GM12892 (cell line): ENCODE measurements around the gene ATF7.
A peak's percentile ranks its signal among the peaks of the same experiment; 100 is the strongest.

Experiments
- DNase-seq: peaks from one replicate; pipeline ENCODE4 v3.0.0; 2011; ENCODE audit not compliant: insufficient read length
- FAIRE-seq: peaks from 2 replicates; lab custom pipeline; 2011; peaks lifted over from hg19 to GRCh38; lab: Jason Lieb, UNC
- POLR2A ChIP-seq: IDR thresholded peaks from 2 replicates; pipeline ENCODE4 v1.6.1; 2011; ENCODE audit warnings: low read depth, low read length, control low read depth
- POLR2AphosphoS5 ChIP-seq: IDR thresholded peaks from 2 replicates; pipeline ENCODE4 v1.6.1; 2011; ENCODE audit warnings: low read depth, low read length, control low read depth
- TAF1 ChIP-seq: IDR thresholded peaks from 2 replicates; pipeline ENCODE4 v1.6.1; 2011; ENCODE audit warnings: low read depth, mild to moderate bottlenecking, control low read depth, low read length, borderline replicate concordance

ATF7 gene

DNA sequence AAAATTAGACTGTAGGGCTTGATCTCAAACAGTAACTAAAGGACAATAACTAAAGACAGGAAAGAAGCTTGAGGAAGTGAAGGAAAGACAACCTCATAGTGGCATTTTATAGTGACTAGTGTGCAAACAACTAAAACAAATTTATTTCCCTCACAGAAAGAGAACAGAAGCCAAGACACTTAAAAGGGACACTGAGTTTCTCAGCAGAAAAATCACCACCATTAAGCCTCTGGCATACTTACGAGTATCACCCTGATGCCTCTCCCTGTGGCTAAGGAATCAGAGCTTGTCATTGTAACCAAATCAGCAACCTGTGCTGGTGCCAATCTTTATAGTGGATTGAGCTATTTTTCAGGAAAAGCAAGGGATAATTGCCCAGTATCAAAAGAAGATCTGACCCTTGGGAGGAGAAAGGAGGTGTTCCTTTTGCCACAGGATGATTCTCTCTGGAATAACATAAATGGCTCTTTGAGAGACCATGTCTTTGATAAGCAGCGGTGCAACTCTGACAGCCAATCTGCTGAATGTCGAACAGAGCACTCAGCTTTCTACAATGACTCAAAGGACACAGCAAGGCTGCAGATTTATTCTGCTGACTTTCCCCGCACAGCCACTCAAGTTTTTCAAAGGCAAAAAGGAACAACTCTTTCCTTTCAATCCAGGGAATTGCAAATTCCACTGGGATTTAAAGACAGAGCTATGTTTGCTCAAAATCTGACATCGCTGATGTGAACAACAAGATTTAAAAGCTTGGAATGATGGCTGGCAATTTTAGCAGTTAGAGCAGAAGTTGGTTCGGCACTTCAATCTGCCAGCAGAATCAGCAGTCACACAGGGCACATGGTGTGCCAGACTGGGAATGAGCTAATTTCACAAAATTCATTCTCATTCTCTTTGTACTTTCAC lies 34.6 kb downstream of the ATF7 start:
- TF ChIP-seq POLR2AphosphoS5 (no peak), TAF1 (no peak), POLR2A (no peak)
- DNase-seq, result no peak
- no peak for FAIRE-seq

DNA sequence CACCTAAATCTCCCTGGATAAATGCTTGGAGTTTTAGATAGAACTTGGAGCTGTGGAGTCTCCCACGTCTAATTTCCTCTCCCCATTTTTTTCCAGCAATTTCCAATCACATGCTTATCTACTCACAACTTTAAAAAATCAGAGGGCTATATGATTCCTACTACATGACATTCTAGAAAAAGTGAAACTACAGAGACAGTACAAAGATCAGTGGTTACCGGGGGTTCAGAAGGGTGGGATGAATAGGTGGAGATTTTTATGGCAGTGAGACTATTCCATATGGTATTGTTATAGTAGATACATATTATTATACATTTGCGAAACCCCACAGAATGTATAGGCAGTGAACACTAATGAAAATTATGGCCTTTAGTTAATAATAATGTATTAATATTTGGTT lies 35.5 kb downstream of the ATF7 start:
- TF ChIP-seq TAF1, result no peak
- TF ChIP-seq POLR2AphosphoS5, result no peak
- TF ChIP-seq POLR2A, result no peak
- FAIRE-seq, result no peak
- DNase-seq, result no peak

DNA sequence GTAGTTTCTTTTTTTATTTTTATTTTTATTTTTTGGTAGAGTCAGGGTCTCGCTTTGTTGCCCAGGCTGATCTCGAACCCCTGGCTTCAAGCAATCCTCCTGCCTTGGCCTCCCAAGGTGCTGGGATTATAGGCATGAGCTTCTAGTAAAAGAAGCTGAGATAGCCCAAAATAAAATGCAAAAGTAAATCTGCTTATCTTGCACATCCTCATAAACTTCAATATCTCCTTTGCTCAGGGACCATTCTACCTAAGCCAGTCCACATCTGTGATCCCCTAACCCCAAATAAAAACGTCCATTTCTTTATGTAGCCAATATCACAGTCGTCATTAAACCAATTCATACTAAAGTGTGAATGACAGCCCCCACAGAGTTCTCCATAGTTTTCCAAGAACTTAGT lies 36.3 kb downstream of the ATF7 start:
- FAIRE-seq, result no peak
- TF ChIP-seq POLR2AphosphoS5 (no peak), POLR2A (no peak), TAF1 (no peak)
- no peak for DNase-seq

DNA sequence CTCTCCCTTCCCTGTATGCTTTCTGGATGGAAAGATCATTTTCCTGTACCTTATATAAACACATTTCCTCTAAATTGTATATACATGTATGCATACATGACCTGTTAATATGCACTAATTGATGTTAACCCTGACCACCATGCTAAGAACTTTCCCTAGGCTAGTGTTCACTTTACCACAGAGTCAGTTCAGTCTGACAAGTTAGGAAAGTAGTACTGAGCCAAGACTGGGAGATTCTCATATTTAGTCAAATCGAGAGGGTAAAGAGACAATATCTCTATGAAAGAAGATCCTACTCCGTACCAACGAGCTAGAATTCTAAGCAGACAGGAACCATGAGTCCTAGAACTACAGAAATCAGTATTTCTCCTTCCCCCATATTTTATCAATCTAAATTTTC lies 36.8 kb downstream of the ATF7 start:
- no peak for DNase-seq
- no peak for FAIRE-seq
- TF ChIP-seq POLR2AphosphoS5 (no peak), POLR2A (no peak), TAF1 (no peak)

DNA sequence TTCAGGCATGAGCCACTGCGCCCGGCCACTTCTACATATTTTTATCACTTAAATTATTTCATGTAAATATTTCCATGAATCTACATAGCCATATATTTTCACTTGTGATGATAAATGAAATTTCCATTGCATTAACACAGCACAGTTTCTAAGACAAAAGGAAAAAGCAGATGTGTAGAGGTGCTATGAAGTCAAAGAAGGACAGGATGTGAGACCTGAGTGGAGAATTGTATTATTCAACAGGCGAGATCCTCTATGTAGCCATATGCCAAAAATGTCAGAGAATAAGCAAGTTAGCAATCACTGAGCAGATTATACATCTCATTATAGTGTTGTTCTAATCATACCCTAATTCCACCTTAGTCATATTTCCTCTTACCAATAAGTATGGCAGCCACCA lies 38.1 kb downstream of the ATF7 start:
- DNase-seq (no peak), FAIRE-seq (no peak)
- TF ChIP-seq TAF1, result no peak
- no peak for TF ChIP-seq POLR2AphosphoS5
- no peak for TF ChIP-seq POLR2A

DNA sequence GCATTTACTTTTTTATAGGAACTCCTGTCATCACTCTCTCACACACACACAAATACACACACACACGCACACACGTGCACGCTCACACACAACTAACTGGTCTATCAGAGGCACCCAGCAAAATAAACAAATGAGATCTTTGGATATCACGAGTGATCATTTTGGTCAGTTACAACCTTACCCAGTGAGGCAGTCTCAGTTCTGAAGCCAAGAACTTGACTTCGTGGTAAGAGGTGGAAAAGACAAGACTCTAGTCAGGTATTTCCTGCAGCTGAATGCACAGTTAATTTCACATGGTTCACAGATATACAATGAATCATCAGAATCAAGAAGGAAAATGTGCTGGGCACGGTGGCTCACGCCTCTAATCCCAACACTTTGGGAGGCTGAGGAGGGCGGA lies 39.4 kb downstream of the ATF7 start:
- no peak for FAIRE-seq
- TF ChIP-seq TAF1 (no peak), POLR2AphosphoS5 (no peak), POLR2A (no peak)
- no peak for DNase-seq

DNA sequence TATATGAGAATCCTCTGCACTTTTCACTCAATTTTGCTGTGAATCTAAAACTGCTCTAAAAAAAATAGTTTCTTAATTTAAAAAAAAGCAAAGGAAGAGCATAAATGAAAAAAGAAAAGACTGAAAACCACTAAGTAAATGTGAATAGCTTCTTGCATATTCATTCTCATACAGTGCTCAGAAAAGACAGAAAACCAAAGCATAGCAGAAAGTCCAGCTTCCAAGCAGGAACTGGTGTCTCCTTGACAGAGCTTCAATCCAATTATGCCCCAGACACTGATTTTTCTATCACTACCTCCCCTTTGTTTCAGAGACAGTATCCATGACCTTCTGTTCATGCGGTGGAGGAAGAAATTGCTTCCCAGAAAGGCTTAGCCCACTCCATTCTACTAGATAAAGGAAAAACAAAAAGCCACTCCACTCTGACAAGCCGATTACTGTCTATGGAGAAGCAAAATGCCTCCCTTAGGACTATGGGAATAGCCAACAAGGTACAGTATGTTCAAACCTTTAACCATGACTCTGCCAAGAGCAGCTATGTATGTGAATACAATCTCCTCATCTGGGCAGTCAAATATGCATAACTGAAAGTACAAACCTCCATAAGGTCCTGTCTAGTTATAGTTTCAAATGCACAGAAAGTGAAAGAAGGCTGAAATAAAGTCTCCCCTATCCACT lies 40.6 kb downstream of the ATF7 start:
- FAIRE-seq (peak; percentile 51), DNase-seq (no peak)
- no peak for TF ChIP-seq TAF1

DNA sequence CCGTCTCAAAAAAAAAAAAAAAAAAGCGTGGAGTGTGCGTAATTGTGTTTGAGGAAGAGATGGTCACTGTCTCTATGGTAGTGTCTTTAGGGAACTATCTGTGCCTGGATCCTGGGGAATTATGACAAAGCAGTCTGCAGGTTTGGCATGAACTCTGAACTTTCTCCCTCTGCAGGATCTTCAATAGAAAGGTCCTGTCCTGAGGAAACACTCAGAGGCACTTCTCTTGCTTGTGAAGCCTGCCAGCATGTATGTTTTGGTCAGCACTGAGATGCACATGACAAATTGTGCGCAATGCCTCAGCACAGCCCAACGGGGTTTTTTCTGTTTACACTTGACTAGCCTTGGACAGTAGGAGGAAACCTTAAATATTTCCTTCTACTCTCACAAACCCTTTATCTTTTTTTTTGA lies 46.6 kb downstream of the ATF7 start:
- FAIRE-seq, result peak; percentile 30
- TF ChIP-seq TAF1 (no peak), POLR2AphosphoS5 (no peak), POLR2A (no peak)
- peak; percentile 25 for DNase-seq

DNA sequence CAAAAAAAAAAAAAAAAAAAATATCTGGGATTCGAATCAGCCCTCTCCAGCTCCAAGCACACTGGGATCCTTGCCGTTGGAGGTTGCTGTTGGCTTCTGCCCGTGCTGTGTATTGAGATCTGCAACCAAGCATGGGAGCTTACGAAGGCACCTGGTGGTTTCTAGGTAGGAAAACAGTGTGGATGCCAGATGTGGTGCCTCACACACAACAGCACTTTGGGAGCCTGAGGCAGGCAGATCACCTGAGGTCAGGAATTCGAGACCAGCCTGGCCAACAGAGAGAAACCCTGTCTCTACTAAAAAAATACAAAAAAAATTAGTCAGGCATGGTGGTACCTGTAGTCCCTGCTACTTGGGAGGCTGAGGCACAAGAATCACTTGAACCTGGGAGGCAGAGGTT lies 47.4 kb downstream of the ATF7 start:
- TF ChIP-seq POLR2A, result no peak
- no peak for TF ChIP-seq POLR2AphosphoS5
- no peak for TF ChIP-seq TAF1
- FAIRE-seq (no peak), DNase-seq (no peak)

DNA sequence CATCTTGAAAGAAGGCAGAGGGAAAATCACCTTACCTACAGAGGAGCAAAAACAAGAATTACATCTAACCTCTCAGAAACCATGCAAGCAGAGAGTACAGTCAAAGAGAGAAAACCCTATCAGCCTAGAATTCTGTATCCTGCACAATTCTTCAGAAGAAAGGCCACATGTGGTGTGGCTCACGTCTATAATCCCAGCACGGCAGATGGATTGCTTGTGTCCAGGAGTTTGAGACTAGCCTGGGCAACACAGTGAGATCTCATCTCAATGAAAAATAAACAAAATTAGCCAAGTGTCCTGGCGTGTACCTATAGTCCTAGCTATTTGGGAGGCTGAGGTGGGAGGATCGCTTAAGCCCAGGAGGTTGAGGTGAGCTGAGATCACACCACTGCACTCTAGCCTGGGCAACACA lies 48.2 kb downstream of the ATF7 start:
- FAIRE-seq (peak; percentile 70), DNase-seq (no peak)
- TF ChIP-seq POLR2AphosphoS5 (no peak), POLR2A (no peak), TAF1 (no peak)

DNA sequence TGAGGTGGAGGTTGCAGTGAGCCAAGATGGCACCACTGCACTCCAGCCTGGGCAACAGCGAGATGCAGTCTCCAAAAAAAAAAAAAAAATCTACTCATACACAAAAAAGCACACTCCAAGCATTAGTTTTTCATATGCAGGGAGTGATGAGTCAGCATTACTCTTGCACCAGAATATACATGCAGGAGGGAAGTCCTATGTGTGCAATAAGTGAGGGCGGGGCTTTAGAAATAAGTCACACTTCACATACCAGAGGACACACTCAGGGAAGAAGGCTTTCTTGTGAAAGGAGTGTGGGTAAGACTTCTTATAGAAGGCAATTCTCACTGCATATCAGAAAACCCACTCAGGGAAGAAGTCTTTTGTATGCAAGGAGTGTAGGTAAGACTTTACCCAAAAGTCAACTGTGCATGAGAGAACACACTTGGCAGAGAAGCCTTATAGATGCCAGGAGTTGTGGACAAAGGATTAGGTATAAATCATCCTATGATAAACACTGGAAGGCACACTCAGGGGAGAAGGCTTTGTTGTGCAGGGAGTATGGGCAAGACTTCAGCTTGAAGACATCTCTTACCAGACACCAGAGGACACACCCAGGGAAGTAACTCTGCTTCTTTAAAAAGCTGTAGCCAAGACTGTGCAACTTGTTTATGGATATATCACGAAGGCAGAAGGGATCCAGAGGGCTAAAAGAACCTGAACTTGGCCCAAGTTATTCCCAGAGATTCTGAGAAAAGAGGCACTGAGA lies 50.5 kb downstream of the ATF7 start:
- DNase-seq (no peak), FAIRE-seq (no peak)
- TF ChIP-seq POLR2A (no peak), POLR2AphosphoS5 (no peak), TAF1 (no peak)

DNA sequence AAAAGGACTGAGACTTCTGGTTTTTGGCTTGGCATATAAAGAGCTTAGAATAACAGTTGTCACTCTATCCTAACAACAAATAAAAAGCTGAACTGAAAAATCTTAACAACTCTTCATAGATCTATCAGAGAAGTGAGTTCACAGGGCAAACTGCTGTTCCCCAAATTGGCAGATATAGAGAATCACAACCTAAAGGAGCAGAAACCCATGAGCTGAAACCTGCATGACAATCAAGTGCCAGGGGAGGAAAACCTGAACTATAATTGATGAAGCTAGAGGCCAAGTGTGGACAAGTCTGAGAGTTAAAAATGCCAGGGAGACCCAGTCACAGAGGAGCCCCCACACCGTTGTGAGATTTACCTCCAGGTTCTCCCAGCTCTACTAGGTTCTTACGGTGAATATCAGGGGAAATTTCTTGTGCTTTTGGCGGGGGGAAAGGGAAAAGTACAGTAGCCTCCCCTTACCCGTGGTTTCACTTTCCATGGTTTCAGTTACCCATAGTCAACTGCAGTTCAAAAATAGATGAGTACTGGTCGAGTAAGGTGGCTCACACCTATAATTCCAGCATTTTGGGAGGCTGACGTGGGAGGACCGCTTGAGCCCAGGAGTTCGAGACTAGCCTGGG lies 53.9 kb downstream of the ATF7 start:
- FAIRE-seq (no peak), DNase-seq (no peak)
- TF ChIP-seq POLR2A (no peak), TAF1 (no peak), POLR2AphosphoS5 (no peak)
